Activated CD4-positive, alpha-beta T cell treated with anti-CD3 and anti-CD28 coated beads, Interleukin-2, Interleukin-6, amounts not matched to agents 100 ng/mL and 50 ng/mL, durations not matched to agents 16 hours and 8 hours (primary cell): Measurements from ENCODE around the gene MAP3K13.
"Not testable (repeated sequence)": the region's sequence is repeated elsewhere in the genome, so short reads cannot be mapped to it uniquely, and the experiment has no call there.

ENCODE experiments used
- DNase-seq: peaks from one replicate; pipeline ENCODE4 v3.0.0-alpha.2; 2020

The MAP3K13 gene

DNA sequence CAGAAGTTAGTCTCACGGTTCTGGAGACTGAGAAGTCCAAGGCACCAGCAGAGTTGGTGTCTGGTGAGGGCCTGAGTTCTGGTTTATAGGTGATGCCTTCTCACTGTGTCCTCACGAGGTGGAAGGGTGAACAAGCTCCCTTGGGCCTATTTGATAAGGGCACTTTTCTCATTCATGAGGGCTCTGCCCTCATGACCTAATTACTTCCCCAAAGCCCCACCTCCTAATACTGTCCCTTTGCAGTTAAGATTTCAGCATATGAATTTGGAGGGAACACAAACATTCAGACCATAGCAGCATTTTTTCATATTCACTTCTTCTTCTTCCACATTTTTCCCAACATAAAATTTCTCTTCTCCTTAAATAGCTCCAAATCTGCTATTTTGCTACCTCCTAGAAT, 94.4 kb downstream of the MAP3K13 start:
- no peak for DNase-seq

DNA sequence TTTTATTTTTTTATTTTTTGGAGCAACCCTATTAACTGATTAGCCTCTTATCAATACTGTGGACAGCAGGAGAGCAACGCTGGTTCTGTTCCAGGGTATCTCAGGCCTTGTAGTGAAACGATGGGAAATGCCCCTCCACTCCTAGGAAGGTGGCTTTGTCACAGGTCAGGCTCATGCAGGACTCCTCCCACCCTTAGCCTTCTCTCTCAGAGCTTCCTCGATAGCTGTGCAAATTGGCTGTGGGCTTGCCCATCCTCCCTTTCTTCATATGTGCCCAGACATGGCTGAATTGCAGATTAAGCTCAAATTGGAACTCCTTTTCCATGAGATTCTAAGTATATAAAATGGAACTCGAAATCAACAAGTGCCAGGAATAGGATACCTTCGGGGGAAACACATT, 97.4 kb downstream of the MAP3K13 start:
- DNase-seq = no peak

DNA sequence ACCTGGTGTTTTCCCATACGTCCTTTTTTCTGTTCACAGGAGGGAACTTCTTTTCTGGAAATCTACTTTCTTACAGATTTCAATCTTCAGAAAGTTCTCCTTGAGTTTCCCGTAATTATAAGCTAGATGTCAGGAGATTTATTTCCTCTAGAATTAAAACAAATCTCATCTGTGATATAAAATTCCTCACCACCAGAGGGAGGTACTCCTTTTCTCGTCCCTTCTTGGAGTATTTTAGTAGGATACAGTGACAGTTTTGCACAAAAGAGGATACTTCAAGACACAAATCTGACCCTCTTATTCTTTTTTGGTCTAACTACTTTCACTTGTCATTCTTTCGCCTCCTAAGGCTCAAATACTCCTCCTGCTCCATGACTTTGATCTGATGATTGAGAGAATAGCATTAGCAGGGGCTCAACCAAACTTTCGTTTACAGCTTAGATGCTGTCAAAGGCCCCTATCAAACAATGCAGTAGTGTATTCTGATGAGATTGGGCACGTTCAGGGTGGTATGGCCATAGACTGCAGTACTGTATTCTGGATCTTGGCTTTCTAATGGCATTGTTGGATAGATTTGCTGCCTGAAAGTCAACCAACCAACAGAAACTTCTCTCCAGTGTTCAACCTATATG, 97.9 kb downstream of the MAP3K13 start:
- DNase-seq = peak; percentile 4

DNA sequence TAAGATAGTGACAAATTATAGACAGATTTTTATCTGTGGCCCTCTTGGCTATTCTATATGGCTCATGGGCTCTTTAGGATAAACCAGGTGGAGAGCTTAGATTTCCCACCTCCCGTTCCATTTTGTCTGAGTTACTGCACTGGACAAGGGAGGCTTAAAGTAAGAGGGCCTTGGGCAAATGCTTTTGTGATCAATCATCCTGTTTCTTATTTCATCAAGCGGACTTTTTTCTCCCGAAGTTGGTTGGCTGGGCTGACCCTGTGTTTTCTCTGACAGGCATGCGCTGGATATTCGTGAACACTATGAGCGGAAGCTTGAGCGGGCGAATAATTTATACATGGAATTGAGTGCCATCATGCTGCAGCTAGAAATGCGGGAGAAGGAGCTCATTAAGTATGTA, 102.5 kb downstream of the MAP3K13 start:
- no peak for DNase-seq

DNA sequence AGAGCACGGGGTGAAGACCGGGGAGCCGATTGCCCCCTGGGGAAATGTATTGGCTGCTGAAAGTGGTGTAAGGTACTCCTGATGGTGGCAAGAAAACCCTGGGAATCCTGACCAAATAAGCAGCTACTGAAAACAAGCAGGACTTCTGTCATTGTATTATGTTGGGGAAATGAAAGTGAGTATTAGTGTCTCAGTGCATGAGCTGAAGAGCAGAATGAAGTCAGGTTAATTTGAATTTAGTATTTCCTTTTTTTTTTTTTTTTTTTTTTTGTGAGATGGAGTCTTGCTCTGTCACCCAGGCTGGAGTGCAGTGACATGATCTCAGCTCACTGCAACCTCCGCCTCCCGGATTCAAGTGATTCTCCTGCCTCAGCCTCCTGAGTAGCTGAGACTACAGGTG, 103.2 kb downstream of the MAP3K13 start:
- DNase-seq = not testable (repeated sequence)

DNA sequence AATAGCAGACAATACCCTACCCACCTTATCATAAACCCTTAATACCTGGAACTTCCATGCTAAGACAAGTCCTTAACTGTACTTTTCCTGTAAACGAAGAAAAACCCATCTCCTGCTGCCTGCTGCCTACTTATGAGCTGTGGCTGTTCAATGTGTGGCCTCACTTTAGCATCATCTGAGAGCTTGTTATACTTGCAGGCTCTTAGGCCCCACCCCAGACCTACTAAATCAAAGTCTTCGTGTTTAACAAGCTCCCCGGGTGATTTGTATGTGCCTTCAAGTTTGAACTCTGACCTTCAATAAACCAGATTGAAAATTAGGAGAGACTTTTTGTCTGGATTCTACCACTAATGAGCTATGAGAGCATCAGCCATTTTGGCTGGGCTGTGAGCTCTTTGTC, 106.6 kb downstream of the MAP3K13 start:
- DNase-seq = no peak

DNA sequence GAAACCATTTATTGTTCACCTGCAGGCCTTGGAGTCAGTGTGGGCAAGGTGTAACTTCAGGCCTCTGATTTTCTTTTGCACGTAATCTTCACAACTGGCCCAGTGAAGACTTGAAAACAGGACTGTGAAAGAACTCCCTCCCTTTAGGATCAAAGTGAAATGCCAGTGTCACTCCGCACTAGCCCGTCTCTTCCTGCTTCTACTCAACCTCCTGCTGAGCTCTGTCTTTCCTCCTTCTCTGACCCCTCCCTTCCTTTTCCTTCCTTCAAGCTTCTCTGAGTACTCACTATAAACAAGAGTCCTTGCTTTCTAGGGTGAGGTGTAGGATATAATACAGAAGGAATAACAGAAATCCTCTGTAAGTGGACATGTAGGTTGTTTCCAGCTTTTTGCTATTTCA, 107.4 kb downstream of the MAP3K13 start:
- no peak for DNase-seq

DNA sequence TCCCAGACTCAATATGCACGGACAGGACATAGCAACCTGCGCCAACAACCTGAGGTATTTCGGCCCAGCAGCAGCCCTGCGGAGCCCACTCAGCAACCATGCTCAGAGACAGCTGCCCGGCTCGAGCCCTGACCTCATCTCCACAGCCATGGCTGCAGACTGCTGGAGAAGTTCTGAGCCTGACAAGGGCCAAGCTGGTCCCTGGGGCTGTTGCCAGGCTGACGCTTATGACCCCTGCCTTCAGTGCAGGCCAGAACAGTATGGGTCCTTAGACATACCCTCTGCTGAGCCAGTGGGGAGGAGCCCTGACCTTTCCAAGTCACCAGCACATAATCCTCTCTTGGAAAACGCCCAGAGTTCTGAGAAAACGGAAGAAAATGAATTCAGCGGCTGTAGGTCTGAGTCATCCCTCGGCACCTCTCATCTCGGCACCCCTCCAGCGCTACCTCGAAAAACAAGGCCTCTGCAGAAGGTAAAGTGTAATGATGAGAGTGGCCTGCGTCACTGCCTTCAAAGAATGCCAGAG, 110.4 kb downstream of the MAP3K13 start:
- no peak for DNase-seq

DNA sequence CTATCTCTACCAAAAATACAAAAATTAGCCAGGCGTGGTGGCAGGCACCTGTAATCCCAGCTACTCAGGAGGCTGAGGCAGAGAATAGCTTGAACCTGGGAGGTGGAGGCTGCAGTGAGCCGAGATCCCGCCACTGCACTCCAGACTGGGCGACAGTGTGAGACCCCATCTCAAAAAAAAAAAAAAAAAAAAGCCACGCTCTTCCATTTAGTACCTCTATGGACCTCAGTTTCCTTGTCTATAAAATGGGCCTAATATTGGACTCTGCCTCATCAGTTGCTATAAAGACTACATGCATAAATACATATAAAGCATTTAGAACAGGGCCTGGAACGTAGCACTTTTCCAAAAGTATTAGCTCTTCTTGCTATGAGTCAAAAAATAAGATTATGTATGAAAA, 112.0 kb downstream of the MAP3K13 start:
- DNase-seq = not testable (repeated sequence)

DNA sequence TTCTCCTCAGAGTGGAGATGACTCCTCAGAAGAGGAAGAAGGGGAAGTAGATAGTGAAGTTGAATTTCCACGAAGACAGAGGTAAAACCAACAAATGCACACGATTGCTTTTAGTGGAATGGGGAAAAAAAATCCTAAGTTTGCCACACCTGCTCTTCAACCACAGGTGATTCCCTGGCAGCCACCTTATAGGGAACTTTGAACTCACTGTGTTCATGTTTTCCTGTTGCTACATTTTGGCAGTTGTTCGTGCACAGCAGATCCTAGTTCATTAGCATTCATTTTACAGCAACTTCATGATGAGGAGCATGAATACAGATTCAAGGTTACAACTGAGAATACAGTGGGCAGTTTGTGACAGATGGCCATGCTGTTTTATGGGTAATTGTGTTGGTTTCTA, 114.4 kb downstream of the MAP3K13 start:
- no peak for DNase-seq

DNA sequence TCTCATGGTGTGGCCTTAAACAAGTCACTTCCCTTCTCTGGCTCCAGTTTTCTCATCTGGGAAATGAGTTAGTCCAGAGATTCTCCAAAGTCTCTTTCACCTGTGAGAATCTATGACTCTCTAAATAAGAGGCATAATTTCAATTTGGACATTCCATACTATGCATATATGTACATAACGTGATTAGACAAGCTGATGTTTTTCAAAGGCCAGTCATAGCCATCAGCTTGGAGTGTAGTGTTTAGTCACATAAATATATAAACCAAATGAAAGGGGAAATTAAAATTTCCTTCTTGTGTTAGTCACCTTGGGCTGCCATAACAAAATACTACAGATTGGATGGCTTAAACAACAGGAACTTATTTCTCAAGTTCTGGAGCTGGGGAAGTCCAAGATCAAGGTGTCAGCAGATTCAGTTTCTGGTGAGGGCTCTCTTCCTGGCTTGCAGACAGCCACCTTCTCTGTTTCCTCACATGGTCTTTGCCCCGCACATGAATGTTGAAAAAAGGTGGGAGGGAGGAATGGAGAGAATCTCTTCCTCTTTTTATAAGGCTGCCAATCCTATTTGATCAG, 116.5 kb downstream of the MAP3K13 start:
- no peak for DNase-seq

DNA sequence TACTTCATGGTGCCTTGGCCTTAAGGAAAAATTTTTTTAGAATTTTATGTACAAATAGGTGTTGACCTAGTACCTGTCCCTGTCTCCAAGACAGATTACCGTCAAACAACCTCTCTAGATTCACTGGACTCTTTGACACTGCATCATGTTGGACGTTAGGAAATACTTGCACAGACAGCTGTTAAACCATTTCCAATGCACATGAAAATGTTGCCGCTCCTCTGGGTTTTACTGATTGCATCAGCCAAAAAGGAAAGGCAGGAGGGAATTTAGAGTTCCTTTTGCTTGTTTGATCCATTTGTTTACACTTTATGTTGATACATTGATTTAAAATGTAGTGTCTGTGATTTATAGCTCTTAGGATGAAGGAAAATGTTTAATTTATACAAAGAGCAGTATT, 121.4 kb downstream of the MAP3K13 start:
- no peak for DNase-seq

DNA sequence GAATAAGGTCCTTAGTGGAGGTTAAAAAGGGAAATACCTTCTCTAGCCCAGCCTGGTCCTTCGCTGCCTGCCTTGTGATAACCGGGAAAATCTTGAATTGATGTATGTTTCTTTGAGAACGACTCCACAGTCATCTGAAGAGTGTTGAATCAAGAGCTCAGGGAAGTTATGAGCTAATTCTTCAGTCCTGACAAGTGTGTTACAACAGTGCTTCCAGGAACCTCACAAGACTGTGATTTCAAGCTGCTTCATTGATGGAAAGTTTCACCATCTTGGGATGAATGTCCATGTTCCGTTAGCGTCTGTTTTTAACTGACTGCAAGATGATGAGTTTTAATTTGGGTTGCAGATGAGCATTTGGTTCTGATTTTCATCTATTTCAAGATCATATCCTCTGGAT, 123.5 kb downstream of the MAP3K13 start:
- DNase-seq = no peak

DNA sequence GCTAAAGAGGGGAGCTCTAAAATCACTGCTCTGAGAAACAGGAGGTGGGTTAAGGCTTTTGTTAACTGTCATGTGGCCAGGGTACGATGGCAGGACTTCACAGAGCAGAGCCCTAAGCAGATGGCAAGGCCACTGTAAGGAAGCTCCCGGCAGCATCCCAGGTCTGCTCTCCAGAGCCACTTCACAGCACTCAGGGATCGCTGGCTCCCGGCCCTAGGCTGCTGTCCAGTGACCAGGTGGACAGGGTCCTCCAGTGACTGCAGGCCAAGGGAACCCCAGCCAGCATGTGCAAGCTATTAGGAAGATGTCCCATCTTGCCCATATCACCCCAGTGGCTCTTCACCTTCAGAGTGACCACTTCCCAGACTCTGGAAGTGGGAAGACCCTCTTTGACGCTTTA, 125.5 kb downstream of the MAP3K13 start:
- DNase-seq = no peak

DNA sequence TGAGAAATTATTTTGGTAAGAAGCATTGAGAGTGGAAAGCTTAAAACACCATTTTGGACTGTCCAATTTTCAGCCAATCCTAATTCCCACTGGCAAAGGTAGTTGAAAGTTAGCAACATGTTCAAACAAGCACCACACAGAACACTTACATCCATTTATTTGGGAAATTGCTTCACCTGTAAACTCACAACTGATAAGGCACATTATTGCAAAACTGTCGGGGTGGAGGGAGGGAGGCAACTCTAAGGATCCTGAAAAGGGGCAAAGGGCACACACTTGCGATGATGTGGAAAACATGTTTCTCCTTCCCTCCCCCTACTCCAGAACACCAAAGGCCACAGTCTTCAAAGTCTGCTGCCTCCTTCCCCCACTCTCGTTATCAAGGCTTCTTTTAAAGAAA, 126.5 kb downstream of the MAP3K13 start:
- DNase-seq = no peak

DNA sequence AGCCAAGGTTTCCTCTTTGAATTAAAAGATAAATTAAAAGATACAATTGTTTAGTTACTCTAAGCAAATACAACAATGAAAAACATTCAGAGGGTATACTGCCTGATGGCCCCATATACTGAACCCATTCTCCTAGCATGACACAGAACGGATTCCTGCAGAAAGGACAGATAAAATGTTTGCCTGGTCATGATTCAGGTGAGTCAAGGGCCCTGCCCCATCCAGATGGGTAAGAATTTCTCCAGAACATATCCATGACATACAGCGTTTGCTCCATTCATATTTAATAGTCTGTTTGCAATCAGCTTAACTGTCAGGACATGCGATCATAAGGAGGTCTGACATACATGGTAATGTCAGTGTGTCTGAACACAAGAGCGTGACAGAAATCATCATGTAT, 127.3 kb downstream of the MAP3K13 start:
- no peak for DNase-seq

DNA sequence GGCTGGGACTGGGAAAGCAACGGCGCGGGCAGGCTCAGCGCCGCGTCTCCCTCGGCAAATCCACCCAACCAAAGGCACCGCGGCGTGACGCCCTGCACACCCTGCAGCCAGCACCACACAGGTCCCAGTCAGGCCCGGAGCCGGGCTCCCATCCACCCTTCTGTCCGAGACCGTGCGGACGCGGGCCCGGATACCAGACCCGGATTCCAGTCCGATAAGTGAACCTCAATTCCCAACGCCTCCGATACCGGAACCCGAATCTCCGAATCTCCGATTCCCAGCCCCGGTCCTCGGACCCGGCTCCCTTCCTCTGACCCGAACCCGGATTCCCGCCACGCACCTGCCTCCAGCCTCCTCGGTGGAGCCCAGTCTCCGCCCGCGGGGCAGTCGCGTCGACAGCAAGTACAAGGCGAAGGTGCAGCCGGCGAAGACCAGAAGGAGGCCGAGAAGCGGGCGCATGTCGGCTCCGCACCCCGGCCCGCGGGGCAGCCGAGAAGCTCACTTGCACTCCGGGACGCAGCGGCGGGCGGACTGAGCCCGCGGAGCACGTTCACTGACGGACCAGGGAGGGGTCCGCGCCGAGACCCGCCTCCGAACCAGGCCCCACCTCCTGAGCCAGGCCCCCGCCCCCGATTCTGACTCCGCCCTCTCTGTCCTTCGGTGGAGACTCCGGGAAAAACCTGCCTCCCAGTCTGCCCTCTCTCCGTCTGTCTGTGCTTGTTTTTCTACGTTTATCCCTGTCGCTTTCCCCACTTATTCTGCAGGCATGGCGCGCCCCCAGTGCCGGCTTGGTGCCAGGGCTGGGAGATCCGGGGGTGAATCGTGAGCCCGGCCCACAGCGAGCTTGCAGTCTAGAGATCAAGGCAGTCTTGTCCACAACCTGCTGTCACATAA, 135.8 kb downstream of the MAP3K13 start, which contains the start of gene TMEM41A:
Gene TMEM41A, minus strand, starts transcription at position 533 of the 894 bp plus-strand sequence. Its CDS starts 74 bp downstream, at position 459.
- peak; percentile 94 for DNase-seq

DNA sequence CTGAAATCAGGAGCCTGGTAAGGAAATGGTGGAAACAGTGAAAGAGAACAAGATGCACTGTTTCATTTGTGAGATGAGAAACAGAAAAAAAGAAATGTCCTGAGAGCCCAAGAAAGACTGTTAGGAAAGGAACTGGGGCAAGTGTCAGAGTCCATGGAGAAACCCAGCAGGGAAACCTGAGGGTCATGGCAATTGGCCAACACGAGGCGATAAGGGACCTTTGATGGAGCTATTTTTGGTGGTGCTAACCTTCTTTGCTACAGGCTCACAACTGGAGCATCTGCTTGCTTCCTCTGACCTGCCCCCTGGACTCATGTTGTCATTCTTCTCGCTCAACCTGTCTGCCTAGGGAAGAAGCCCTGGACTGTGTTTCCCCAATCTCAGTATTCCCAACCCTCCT, 140.1 kb downstream of the MAP3K13 start:
- no peak for DNase-seq

DNA sequence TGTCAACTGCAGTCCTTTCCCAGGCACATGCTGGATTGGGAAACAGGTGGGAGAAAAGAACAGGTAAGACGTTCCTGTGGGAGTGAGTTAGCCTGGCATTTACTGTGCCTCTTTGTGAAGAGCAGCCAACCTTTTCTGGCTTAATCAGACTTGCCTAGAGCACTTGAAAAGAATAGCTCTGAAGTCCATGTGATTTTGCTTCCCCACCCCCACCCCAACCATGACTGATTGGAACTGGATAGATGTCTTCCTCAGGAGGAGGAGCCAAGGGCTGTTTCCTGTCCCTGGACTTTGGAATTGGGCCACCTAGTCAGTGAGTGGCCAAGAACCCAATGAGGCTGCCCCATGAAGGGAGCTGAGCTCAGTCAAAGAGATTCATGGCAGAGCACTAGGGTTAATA, 140.6 kb downstream of the MAP3K13 start:
- DNase-seq = no peak

DNA sequence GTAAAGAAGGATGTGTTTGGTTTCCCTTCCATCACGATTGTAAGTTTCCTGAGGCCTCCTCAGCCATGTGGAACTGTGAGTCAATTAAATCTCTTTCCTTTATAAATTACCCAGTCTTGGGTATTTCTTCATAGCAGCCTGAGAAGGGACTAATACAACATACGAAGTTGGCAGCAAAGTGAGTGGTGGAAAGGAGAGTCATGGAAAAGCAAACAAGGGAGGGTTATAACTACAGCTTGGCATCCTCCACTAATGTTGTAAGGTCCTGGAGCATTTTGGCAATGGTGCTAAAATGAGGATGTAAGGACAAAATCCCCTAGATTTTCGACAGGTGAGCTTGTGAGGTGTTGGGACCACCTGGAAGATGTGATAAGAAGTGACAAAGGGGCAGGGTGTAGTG, 141.7 kb downstream of the MAP3K13 start:
- no peak for DNase-seq

DNA sequence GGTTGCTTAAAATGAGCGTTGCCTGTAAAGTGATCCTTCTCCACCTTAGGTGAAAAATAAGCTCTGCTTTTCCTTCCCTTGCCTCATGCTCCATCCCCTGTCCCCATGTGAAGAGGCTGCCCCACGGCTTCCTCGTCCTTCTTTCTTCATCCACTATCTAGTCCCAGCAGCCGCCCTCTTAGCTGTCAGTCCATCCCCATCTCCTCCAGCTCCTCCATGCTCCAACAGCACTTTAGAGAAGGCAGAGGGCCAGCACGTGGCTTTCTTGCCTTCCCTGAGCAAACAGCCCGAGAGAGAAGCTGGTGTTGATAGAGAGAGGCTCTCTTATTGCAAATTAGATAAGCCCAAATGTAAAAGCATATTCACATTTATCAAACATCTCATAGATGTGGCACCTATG, 144.9 kb downstream of the MAP3K13 start:
- DNase-seq = no peak

DNA sequence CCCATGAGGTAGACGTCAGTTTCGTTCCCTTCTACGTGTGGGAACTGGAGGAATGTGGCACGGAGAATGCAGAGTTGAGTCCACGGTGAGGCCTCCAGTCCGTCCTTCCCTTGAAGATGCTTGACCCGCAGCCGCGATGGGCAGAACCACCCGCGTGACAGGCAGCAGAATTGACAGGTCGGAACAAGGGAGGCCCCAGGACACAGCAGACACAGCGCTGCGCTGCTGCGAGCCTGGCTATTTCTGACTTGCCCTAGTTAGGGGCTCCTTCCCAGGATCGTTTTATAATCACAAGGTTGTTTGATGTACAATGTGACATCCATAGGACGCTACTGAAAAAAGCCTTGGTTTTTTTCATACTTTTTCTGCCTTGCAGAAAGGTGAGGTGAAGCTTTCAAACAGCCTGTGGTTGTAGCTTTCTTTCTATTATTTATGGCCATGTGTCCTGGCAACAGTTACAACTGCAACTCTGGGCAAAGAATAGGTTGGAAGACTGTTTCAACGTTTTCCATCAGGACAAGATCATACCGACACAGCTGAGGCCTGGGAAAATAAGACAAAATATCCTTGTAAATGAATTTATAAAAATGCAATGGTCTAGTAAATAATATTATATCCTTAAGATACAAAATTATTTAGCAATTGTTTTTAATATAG, 145.5 kb downstream of the MAP3K13 start:
- no peak for DNase-seq

DNA sequence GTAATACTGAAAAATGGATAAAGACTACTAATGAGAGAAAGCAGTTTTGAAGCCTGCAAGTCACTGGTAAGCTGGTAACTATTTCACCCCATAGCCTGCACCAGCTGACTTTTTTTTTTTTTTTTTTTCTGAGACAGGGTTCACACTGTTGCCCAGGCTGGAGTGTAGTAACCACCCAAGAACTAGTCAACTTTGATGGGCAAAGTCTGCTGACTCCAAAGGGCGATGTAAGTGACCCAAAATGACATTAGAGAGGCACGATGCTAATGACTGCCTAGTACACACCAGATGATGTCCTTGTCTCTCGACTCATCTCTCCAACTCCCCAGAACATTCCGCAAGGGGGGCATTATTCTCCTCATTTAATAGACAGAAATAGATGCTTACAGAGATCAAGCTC, 148.8 kb downstream of the MAP3K13 start:
- DNase-seq = no peak
